ENCODE measurements around the gene MVD.
"Not testable (repeated sequence)": the region's sequence is repeated elsewhere in the genome, so short reads cannot be mapped to it uniquely, and the experiment has no call there.

Gene MVD

DNA sequence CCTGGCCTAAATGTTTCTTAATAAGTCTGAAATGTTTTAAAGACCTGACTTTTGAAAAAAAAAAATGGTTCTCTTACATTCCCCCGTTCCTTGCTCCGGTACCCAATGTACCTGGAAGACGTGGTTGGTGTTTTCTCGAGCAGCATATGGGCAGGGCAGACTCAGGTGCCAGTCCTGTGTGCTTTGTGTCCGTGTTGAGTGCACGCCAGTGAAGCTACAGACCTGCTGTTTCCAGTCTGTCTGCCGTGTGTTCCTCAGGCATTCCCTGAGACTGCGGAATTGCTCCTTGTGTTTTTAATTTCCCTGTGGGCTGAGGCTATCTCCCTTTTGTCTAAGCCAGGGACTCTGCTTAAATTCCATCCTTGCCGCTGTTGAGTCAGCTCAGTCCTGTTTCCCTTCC is 36.2 kb downstream of the MVD start:
- no peak for DNase-seq (ENCODE audit: low read depth in 2 of 2)

DNA sequence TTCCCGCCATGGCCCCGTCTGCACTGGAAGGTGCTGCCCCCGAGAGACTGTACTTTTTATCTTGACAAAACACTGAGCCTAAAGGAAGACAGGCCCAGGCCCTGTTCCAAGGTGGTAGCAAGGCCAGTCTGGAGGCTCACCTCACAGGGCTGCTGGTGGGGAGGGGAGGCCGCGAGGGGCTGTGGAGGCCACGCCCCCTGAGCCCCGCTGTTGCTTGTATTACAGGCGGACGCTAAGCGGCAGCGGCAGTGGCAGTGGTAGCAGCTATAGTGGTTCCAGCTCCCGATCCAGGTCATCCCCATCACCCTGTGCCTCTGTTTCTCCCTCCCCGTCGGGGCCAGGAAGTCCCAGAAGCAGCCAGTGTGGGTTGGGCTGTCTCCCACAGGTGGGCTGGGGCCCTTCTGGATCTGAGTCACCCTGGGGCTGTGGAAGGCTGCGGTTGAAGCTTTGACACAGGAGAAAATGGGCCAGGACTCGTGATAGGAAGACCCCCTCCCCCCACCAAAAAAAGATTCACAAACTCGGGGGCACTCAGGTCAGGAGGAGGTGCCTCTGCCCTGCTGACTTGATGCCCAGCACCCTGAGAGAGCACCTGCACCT is 37.8 kb downstream of the MVD start:
- no peak for DNase-seq (ENCODE audit: low read depth in 2 of 2)

- DNase-seq (ENCODE audit: low read depth in 2 of 2) = no peak
These were observed 38.4 kb downstream of the MVD start for GRCh38 chr16:88624481-88624880.

GRCh38 chr16:88623858-88624257 is 39.0 kb downstream of the MVD start:
- DNase-seq (ENCODE audit: low read depth in 2 of 2) = no peak

GRCh38 chr16:88622866-88623265 is 40.0 kb downstream of the MVD start:
- DNase-seq (ENCODE audit: low read depth in 2 of 2) = no peak

GRCh38 chr16:88622125-88622524 is 40.8 kb downstream of the MVD start:
- no peak for DNase-seq (ENCODE audit: low read depth in 2 of 2)

DNA sequence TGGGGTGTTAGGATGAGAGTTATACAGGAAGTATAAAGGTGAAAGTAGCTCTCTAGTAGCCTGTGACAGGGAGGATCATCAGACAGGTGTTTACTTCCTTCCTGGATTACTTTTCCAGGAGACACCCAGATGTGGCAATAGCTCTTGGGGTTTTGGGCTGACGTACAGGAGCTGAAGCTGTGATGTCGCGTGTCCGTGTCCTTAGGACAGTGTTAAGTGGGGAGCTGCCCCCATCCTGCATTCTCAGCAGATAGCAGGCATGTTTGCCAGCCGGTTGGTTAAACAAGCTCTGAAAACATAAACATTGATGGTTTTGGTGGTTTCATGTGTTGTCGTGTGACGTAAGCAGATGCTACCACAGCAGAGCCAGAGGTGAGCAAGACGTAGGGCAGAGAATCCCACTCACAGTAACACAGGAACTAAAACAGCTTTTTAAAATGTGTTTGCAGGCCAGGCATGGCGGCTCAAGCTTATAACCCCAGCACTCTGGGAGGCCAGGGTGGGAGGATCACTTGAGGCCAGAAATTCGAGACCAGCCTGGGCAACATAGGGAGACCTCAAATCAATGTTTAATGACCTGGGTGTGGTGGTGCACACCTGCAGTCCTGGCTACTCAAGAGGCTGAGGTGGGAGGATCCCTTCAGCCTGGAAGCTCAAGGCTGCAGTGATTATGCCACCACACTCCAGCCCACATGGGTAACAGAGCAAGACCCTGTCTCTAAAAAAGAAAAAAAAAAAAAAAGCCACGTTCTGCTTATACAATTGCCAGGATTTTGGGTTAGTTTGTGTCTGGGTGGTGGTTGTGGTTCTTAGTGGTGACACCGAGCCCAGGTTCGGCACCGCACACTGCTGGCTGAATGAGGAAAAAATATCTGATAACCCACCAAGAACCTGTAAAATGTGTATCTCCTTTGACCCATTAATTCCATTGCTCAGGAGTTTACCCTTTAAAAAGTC is 42.8 kb downstream of the MVD start:
- DNase-seq (ENCODE audit: low read depth in 2 of 2) = no peak

DNA sequence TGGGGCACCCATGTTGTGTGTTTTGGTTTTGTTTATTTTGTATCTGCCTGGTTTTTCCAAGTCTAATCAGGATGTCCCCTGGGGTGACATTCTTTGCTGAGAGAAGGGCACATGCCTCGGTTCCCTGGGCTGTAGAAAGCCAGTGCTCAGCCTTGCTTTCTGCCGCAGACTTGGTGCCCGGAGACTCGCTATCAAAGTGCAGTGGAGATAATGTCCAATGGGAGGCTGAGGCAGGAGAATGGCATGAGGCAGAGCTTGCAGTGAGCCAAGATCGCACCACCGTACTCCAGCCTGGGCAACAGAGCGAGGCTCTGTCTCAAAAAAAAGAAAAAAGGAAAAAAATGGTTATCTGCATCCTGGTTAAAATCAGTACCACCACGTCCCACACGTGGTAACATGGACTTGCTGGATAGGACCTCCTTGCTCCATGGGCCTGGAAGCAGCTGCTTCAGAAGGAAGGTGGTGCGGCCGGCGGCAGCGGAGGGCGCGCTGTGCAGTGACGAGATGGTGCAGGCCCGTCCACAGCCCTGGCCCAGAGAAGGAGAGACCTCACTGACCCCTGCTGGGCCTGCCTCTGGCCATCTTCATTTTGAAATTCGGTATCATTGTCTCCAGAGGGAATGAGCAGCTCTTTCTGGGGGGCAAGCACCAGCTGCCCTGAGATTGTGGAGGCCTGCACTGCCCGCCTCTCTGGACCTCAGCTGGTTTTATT is 43.8 kb downstream of the MVD start:
- DNase-seq (ENCODE audit: low read depth in 2 of 2) = no peak

GRCh38 chr16:88618182-88618955 is 44.5 kb downstream of the MVD start:
- DNase-seq (ENCODE audit: low read depth in 2 of 2) = no peak

GRCh38 chr16:88617268-88618031 is 45.4 kb downstream of the MVD start:
- DNase-seq (ENCODE audit: low read depth in 2 of 2) = no peak

DNA sequence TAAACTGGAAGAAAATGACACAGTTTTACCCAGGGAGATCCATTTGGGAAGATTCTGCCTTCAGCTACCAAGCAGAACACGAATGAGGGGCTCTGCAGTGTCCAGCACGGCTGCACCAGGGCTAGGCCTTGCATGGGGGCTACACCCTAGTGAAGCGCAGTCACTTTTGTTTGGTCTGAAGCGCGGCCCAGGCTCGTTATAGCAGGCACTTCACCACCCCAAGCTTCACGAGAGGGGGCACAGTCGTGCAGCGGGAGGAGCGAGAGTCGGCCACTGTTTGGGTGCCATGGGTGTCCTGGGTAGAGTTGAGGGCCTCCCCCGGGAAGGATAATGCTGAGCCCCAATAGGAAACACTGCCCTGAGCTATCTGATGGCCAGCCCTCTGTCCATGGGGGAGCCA is 46.2 kb downstream of the MVD start:
- DNase-seq (ENCODE audit: low read depth in 2 of 2) = no peak

DNA sequence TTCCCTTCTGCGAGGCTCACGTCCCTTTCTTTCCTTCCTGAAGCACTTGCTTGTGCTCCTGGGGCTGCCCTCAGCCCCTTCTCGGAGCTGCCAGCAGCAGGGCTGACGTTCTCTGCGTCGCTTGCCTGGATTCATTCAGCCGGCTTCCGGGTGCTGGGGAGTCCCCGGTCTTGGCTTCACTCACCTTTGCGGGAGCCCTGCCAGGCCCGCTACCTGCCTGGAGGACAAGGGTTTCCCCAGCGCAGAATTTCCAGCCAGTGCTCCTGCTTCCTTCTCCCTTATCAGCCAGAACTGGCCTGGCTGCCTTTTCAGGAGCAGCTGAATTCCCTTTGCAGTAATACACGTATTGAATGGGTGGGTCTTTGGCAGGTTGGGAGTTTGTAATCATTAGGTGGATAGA is 46.6 kb downstream of the MVD start:
- no peak for DNase-seq (ENCODE audit: low read depth in 2 of 2)

- no peak for DNase-seq (ENCODE audit: low read depth in 2 of 2)
These were observed 47.9 kb downstream of the MVD start for GRCh38 chr16:88614818-88615580.

- DNase-seq (ENCODE audit: low read depth in 2 of 2) = no peak
These were observed 48.7 kb downstream of the MVD start for GRCh38 chr16:88613911-88614817.

GRCh38 chr16:88613293-88613692 is 49.6 kb downstream of the MVD start:
- DNase-seq (ENCODE audit: low read depth in 2 of 2) = no peak

DNA sequence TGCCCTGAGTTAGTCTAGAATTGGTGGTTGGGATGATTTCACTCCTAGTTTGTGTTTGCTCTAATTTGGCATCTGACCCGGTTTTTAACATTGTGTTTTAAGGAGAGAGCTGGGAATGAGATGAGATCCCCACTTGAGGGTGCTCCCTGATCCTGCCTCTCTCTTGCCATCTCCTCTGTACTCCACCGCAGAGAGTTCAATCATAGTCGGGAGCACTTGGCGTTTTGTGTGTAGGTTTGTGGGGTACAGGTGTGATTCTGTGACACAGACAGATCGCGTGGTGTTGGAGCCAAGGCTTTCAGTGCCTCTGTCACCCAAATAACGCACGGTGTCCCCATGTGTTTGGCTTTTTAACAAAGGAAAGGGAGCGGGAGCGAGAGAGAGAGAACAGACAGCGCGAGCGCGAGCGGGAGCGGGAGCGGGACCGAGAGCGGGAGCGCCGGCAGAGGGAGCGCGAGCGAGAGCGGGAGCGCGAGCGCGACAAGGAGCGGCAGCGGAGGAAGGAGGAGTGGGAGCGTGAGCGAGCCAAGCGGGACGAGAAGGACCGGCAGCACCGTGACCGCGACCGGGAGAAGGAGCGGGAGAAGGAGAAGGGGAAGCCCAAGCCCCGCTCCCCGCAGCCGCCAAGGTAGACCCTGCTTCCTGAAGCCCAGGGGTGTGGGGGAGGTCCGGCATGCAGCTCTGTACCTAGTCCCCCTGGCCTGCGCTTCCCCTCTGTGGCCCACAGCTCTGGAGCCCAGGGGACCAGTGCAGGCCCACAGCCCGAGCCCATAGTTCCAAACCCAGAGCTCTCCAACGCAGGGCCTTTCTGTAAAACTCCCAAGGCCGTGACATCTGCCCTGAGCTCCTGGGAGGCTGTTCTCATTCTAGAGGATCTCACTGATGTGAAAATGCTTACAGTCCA is 51.7 kb downstream of the MVD start:
- DNase-seq (ENCODE audit: low read depth in 2 of 2) = no peak

DNA sequence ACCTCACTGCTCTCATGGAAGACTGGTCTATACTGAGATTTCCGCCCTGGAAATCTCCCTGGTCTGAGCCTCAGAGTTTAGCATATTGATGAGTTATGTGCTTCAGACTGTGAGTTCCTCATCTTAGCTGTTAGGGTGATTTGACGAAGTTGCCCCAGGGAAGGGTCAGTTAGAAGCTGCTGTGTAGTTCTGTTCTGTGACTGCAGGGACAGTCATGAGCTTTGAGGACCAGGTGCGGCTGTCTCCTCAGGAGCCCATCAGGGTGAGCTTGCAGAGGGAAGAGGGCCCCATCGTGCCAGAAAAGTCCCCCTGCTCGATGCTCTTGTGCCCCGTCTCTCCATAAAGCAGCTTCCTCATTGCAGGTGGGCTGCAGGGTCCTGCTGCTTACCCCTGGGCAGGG is 52.8 kb downstream of the MVD start:
- no peak for DNase-seq (ENCODE audit: low read depth in 2 of 2)

DNA sequence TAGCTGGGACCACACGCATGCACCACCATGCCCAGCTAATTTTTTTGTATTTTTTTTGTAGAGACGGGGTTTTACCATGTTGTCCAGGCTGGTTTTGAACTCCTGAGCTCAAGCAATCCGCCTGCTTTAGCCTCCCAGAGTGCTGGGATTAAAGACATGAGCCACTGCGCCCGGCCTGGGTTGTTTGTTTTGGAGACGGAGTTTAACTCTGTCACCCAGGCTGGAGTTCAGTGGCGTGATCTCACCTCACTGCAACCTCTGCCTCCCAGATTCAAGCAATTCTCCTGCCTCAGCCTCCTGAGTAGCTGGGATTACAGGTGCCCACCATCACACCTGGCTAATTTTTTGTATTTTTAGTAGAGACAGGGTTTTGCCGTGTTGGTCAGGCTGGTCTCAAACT is 53.5 kb downstream of the MVD start:
- DNase-seq (ENCODE audit: low read depth in 2 of 2) = not testable (repeated sequence)
